ENCODE measurements around the gene TRAPPC12. TPM values are rescaled to one million over a fixed set of nuclear protein-coding genes. Genes with fewer than 3 reads are reported as not detected.

Gene TRAPPC12
- total RNA-seq, 1 experiment from 2014 or later, result 86.0 TPM

DNA sequence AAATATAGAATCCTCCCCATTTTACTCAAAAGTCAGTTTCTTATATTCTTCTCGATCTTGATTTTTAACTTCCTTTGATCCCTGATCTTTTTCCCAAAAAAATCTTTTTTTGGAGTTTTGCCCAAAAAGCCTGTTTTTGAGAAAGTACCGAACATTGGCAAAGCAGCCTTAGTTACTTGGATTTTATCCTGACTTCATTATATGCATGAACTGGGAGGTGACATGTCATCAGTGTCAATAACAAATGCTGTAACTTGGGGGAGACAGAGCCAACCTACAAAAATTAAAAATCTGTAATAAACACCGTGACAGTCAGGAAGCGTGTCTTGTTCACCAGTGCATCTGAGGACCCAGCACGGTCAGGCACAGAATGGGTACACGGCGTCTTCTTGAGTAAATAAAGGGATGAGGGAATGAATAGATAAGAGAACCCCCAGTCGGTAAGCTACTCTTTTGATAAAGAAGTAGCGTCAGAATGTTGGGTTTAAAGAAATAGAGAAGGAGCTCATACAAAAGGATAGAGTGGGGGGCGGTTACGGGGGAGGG lies 24.9 kb downstream of the TRAPPC12 start:
- H4K20me1 ChIP-seq (ENCODE audit: control insufficient read depth, insufficient read depth, insufficient read length), result no peaks in the 10 kb centered on the region
- Mint-ChIP-seq H3K4me3 (no peak overlapping the region), H3K27ac (peak overlapping the region in 2 of 3 experiments; percentile 13 to 50; a peak in 2 of 7 replicates), H3K27me3 (ENCODE audit: low read depth) (no peaks in the 10 kb centered on the region), H3K4me1 (peaks cover 5 to 9% of the 10 kb centered on the region in 2 experiments), H3K9me3 (no peaks in the 10 kb centered on the region), H3K36me3 (ENCODE audit: insufficient read depth in 1 of 3, low read depth in 3 of 3) (peaks cover 3 to 38% (median 34%) of the 10 kb centered on the region in 3 experiments; a peak in 6 of 7 replicates)
- H3T11ph ChIP-seq (ENCODE audit: low read length), result no peak overlapping the region
- H4K91ac ChIP-seq (ENCODE audit: insufficient read length, low read depth, low read length), result no peak overlapping the region
- no peaks in the 10 kb centered on the region for H3K27me3 ChIP-seq (ENCODE audit: insufficient read depth, low read length)
- no peaks in the 10 kb centered on the region for H3K79me2 ChIP-seq (ENCODE audit: insufficient read depth, low read length)
- no peaks in the 10 kb centered on the region for H3K4me1 ChIP-seq (ENCODE audit: insufficient read depth, low read length)
- H3K18ac ChIP-seq (ENCODE audit: insufficient read length, low read depth, low read length), result no peak overlapping the region
- H3K23ac ChIP-seq (ENCODE audit: insufficient read length, low read depth, low read length), result no peak overlapping the region
- H3K9ac ChIP-seq (ENCODE audit: extremely low read depth, insufficient read length, low read length), result no peak overlapping the region
- H3K9me3 ChIP-seq (ENCODE audit: control insufficient read depth, low read depth, low read length), result no peaks in the 10 kb centered on the region
- H4K8ac ChIP-seq (replicated peaks; ENCODE audit: insufficient read length, low read depth, low read length), result no peak overlapping the region
- no peak overlapping the region for H3K56ac ChIP-seq (ENCODE audit: insufficient read length, low read depth, low read length)
- no peak for DNase-seq
- H2BK15ac ChIP-seq (ENCODE audit: low read depth, low read length), result no peak overlapping the region
- no peak overlapping the region for H3K4ac ChIP-seq (ENCODE audit: low read depth, low read length)
- H3K4me2 ChIP-seq (ENCODE audit: insufficient read depth, insufficient read length, low read length), result no peak overlapping the region
- H3K27ac ChIP-seq (ENCODE audit: insufficient read length, low read depth, low read length), result no peak overlapping the region
- no peaks in the 10 kb centered on the region for H3K79me1 ChIP-seq (ENCODE audit: insufficient read depth, low read depth, low read length, poor library complexity, severe bottlenecking)
- no peak overlapping the region for H2BK120ac ChIP-seq (ENCODE audit: low read depth, low read length, poor library complexity, severe bottlenecking)
- H2AFZ ChIP-seq (ENCODE audit: low read length), result no peak overlapping the region
- no peak overlapping the region for H4K5ac ChIP-seq (ENCODE audit: insufficient read length, low read depth, low read length)
- no peak overlapping the region for H2BK20ac ChIP-seq (ENCODE audit: low read depth, low read length, poor library complexity, severe bottlenecking)
- TF ChIP-seq, protein P1, sequence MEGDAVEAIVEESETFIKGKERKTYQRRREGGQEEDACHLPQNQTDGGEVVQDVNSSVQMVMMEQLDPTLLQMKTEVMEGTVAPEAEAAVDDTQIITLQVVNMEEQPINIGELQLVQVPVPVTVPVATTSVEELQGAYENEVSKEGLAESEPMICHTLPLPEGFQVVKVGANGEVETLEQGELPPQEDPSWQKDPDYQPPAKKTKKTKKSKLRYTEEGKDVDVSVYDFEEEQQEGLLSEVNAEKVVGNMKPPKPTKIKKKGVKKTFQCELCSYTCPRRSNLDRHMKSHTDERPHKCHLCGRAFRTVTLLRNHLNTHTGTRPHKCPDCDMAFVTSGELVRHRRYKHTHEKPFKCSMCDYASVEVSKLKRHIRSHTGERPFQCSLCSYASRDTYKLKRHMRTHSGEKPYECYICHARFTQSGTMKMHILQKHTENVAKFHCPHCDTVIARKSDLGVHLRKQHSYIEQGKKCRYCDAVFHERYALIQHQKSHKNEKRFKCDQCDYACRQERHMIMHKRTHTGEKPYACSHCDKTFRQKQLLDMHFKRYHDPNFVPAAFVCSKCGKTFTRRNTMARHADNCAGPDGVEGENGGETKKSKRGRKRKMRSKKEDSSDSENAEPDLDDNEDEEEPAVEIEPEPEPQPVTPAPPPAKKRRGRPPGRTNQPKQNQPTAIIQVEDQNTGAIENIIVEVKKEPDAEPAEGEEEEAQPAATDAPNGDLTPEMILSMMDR (conservative IDR thresholded peaks at IDR 0.05), result no peak
- H3K23me2 ChIP-seq (ENCODE audit: insufficient read length, low read depth, low read length, poor library complexity, severe bottlenecking), result no peaks in the 10 kb centered on the region
- no peak overlapping the region for H2BK12ac ChIP-seq (ENCODE audit: insufficient read length, low read depth, low read length)
- WGBS (ENCODE audit: extremely low coverage, insufficient read length, low lambda C conversion rate), result 100% methylated on average over 2 of the region's 11 CpGs
- no peak overlapping the region for H2AK5ac ChIP-seq (ENCODE audit: insufficient read length, low read length)
- H2BK5ac ChIP-seq (ENCODE audit: insufficient read length, low read length), result no peak overlapping the region
- H3K14ac ChIP-seq (ENCODE audit: insufficient read depth, low read length), result no peak overlapping the region

Data from H9 (cell line).